ENCODE results near the gene MYMK.

DNA sequence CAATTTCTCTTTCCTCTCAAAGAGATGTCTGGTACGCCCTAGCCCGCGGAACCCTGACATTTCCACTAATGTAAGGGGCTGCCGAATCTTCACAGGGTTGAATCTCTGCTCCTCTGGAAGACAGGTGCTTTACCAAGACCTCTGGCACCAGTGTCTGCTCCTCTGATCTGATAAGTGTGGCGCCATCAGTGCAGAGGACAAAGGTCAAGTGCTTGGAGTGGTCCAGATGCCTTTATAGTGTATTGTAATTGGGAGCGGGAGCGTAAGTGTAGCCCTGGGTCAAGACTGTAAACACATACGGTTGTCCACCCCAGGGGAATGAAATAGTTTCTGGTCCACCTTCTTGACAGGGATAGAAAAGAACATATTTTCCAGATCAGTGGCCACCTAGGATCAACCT, 27.5 kb upstream of the MYMK start:
- TF ChIP-seq, protein P1, sequence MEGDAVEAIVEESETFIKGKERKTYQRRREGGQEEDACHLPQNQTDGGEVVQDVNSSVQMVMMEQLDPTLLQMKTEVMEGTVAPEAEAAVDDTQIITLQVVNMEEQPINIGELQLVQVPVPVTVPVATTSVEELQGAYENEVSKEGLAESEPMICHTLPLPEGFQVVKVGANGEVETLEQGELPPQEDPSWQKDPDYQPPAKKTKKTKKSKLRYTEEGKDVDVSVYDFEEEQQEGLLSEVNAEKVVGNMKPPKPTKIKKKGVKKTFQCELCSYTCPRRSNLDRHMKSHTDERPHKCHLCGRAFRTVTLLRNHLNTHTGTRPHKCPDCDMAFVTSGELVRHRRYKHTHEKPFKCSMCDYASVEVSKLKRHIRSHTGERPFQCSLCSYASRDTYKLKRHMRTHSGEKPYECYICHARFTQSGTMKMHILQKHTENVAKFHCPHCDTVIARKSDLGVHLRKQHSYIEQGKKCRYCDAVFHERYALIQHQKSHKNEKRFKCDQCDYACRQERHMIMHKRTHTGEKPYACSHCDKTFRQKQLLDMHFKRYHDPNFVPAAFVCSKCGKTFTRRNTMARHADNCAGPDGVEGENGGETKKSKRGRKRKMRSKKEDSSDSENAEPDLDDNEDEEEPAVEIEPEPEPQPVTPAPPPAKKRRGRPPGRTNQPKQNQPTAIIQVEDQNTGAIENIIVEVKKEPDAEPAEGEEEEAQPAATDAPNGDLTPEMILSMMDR (IDR thresholded peaks at IDR 0.05 in 8 of 11, conservative IDR thresholded peaks at IDR 0.05 in 3 of 11) = no peak
- TF ChIP-seq POLR2A (IDR thresholded peaks at IDR 0.05) = no peak

Data from spleen (tissue), 7 donors.